GM12878 (cell line): ENCODE measurements around the gene ITGAD. TPM values are rescaled to one million over a fixed set of nuclear protein-coding genes. Genes with fewer than 3 reads are reported as not detected.

Experiments
- ATAC-seq: fragments of 200-7000 bp; cut with Tn5 transposase; 3 replicates; pipeline ENCODE4 v1.9.1; 2020; ENCODE audit warnings: mild to moderate bottlenecking, moderate library complexity
- BruUV-seq: library from RNA; stranded (reverse); fragments of 400-500 nt; replicated peaks from 2 replicates; lab custom pipeline; 2021; lab: Mats Ljungman, UMichigan
- CTCF ChIA-PET: fragments of 300-600 bp; sonication (Branson Sonifier 250); formaldehyde crosslinking; extraction: SDS; loops from one replicate; lab custom pipeline; 2021; ENCODE audit warnings: inconsistent platforms; lab: Yijun Ruan, JAX
- POLR2A ChIA-PET: fragments of 350-600 bp; formaldehyde crosslinking; extraction: SDS; loops from one replicate; lab custom pipeline; 2021; ENCODE audit warnings: inconsistent platforms; lab: Charles Lee
- RAD21 ChIA-PET: fragments of 300-600 bp; sonication (Branson Sonifier 250); formaldehyde crosslinking; loops from one replicate; lab custom pipeline; 2023; ENCODE audit warnings: antibody characterized with exemption; ENCODE audit not compliant: unreplicated experiment; lab: Charles Lee
- SMC1A ChIA-PET: fragments of 300-600 bp; sonication (Branson Sonifier 250); formaldehyde crosslinking; loops from one replicate; lab custom pipeline; 2023; ENCODE audit not compliant: unreplicated experiment, uncharacterized antibody; lab: Charles Lee
- DNase-seq: peaks from one replicate; pipeline ENCODE4 v3.0.0-alpha.2; 2011; ENCODE audit warnings: low read depth, low spot score
- FAIRE-seq: peaks from 3 replicates; lab custom pipeline; 2011; peaks lifted over from hg19 to GRCh38; lab: Jason Lieb, UNC
- H2AFZ ChIP-seq: 2 replicates; pipeline ENCODE4 v1.6.0; 2011; ENCODE audit warnings: low read depth, low read length, control low read depth; ENCODE audit not compliant: control insufficient read depth
- H3K27ac ChIP-seq: 2 replicates; pipeline ENCODE4 v1.5.1; 2011; ENCODE audit warnings: control low read depth; ENCODE audit not compliant: control insufficient read depth, insufficient read depth
- H3K27me3 ChIP-seq, 2 experiments: replicated peaks in 1 of 2; 2 replicates each; pipeline versions ENCODE4 v1.6.0 to v1.6.1; 2011; ENCODE audit warnings: low read length in 1 of 2; ENCODE audit not compliant: control insufficient read depth in 2 of 2, insufficient read depth in 2 of 2
- H3K36me3 ChIP-seq, 2 experiments: 2 replicates each; pipeline ENCODE4 v1.5.1; 2011; ENCODE audit warnings: low read length in 1 of 2; ENCODE audit not compliant: control insufficient read depth in 2 of 2, insufficient read depth in 2 of 2
- H3K4me1 ChIP-seq: 2 replicates; pipeline ENCODE4 v1.6.1; 2011; ENCODE audit warnings: mild to moderate bottlenecking, low read length, moderate library complexity, mixed read lengths; ENCODE audit not compliant: control insufficient read depth, insufficient read depth
- H3K4me2 ChIP-seq: 2 replicates; pipeline ENCODE4 v1.6.0; 2011; ENCODE audit warnings: control low read depth; ENCODE audit not compliant: control insufficient read depth, insufficient read depth
- H3K4me3 ChIP-seq: fragments of 200-600 bp; sonication (generic); 2 replicates; pipeline ENCODE4 v1.5.1; 2016
- H3K79me2 ChIP-seq: 2 replicates; pipeline ENCODE4 v1.6.0; 2011; ENCODE audit warnings: low read length; ENCODE audit not compliant: control insufficient read depth, insufficient read depth
- H3K9ac ChIP-seq: 2 replicates; pipeline ENCODE4 v1.8.0; 2011; ENCODE audit warnings: low read length, control low read depth, mixed read lengths; ENCODE audit not compliant: control insufficient read depth, insufficient read depth
- H3K9me3 ChIP-seq: replicated peaks from 3 replicates; pipeline ENCODE4 v1.5.1; 2011; ENCODE audit warnings: mild to moderate bottlenecking, low read length; ENCODE audit not compliant: control insufficient read depth, insufficient read depth
- H4K20me1 ChIP-seq: 2 replicates; pipeline ENCODE4 v1.6.0; 2011; ENCODE audit not compliant: control insufficient read depth, insufficient read depth
- BHLHE40 ChIP-seq, 2 experiments: fragments of 450-650 bp in 1 of 2; IDR thresholded peaks; 2 replicates each; pipeline ENCODE4 v1.6.1; 2011 to 2017; ENCODE audit warnings: low read depth in 2 of 2, borderline replicate concordance in 1 of 2, improper control_type of control experiment in 1 of 2, low read length in 1 of 2, mild to moderate bottlenecking in 1 of 2
- JUND ChIP-seq: IDR thresholded peaks from 2 replicates; pipeline ENCODE4 v1.6.1; 2012; ENCODE audit warnings: low read depth, mild to moderate bottlenecking, low read length, improper control_type of control experiment, moderate library complexity
- KDM1A ChIP-seq: fragments of 200-600 bp; sonication (generic); IDR thresholded peaks from 2 replicates; pipeline ENCODE4 v1.6.1; 2016; ENCODE audit warnings: borderline replicate concordance
- MYB ChIP-seq: fragments of 150-350 bp; IDR thresholded peaks from 2 replicates; pipeline ENCODE4 v1.6.1; 2014; ENCODE audit warnings: mild to moderate bottlenecking, low read depth, low read length, borderline replicate concordance
- NRF1 ChIP-seq: conservative IDR thresholded peaks from 2 replicates; pipeline ENCODE4 v1.6.1; 2011; ENCODE audit warnings: mild to moderate bottlenecking, low read depth, low read length, improper control_type of control experiment
- RB1 ChIP-seq: fragments of 450-650 bp; formaldehyde crosslinking; IDR thresholded peaks from 2 replicates; pipeline ENCODE4 v1.6.1; 2017; ENCODE audit warnings: mild to moderate bottlenecking, borderline replicate concordance
- RUNX3 ChIP-seq: IDR thresholded peaks from 2 replicates; pipeline ENCODE4 v1.6.1; 2012; ENCODE audit warnings: low read length, inconsistent platforms
- SREBF2 ChIP-seq: IDR thresholded peaks from 2 replicates; pipeline ENCODE4 v1.6.1; 2012; ENCODE audit warnings: mild to moderate bottlenecking, low read length
- ZNF274 ChIP-seq: IDR thresholded peaks from one replicate; pipeline ENCODE4 v1.8.0; 2011; ENCODE audit not compliant: insufficient read length, insufficient read depth
- ZNF687 ChIP-seq: fragments of 450-650 bp; IDR thresholded peaks from 2 replicates; pipeline ENCODE4 v1.6.1; 2017; ENCODE audit warnings: mild to moderate bottlenecking, moderate library complexity
- ZSCAN29 ChIP-seq: fragments of 450-650 bp; IDR thresholded peaks from 2 replicates; pipeline ENCODE4 v1.6.1; 2017; ENCODE audit warnings: mild to moderate bottlenecking, moderate library complexity
- WGBS: methylation state at CpG from one replicate; pipeline ENCODE4 v1.1.6; 2016; ENCODE audit warnings: low lambda C conversion rate; ENCODE audit not compliant: insufficient replicate concordance, insufficient coverage; ENCODE audit errors: missing lambda C conversion rate; 5-methylcytosine and 5-hydroxymethylcytosine counted together
- in situ Hi-C: fragments of 300-500 bp; cut with MboI; formaldehyde crosslinking; loops from 9 replicates; pipeline ENCODE4 v1.14.3; 2018; ENCODE audit warnings: mixed read lengths
- intact Hi-C: fragments of 100-400 bp; cut with micrococcal nuclease; formaldehyde crosslinking; loops from one replicate; pipeline ENCODE4 v1.14.2; 2022; ENCODE audit not compliant: unreplicated experiment
- polyA plus RNA-seq, 11 experiments: library from polyadenylated mRNA; depleted of rRNA in 4 of 11; unstranded in 6 of 11; stranded (reverse) in 5 of 11; fragments of >200 nt; fragmentation: Nextera tagmentation in 4 of 11; fragmentation: Illumina TruSeq in 1 of 11; extraction: Ambion mirVana in 4 of 11; extraction: Trizol in 1 of 11; gene quantifications; 1 replicate in 1 of 11; 2 replicates in 10 of 11; pipeline versions ENCODE4 v1.2.1 to v1.2.3, GENCODE V29; 2011 to 2016; ENCODE audit warnings: inconsistent platforms in 2 of 11, missing spikeins in 2 of 11, low read depth in 1 of 11
- total RNA-seq, 4 experiments: library from RNA; depleted of rRNA in 3 of 4; stranded (reverse); fragments of >200 nt in 3 of 4; fragmentation: Illumina TruSeq in 1 of 4; extraction: Trizol in 1 of 4; gene quantifications; 2 replicates each; pipeline versions ENCODE4 v1.2.1 to v1.2.3, GENCODE V29; 2013 to 2021
- TF ChIP-seq, protein P1 (sequence below): fragments of 450-650 bp; IDR thresholded peaks from 2 replicates; pipeline ENCODE4 v1.6.1; 2018; ENCODE audit warnings: mild to moderate bottlenecking, low read depth, moderate library complexity; ENCODE audit not compliant: partially characterized antibody
- TF ChIP-seq, protein P2 (sequence below): IDR thresholded peaks from 2 replicates; pipeline ENCODE4 v1.6.1; 2012; ENCODE audit warnings: low read depth, low read length, improper control_type of control experiment

Gene ITGAD
- total and polyA plus RNA-seq, 10 of the 15 experiments (the other 5 are each of a cell fraction or from before 2014, with no cell fraction given) = 0.29 to 4.0 (median 1.2) TPM

- peaks cover 3% of the 10 kb centered on the region; the same call in 1 of the 3 replicates for H3K9me3 ChIP-seq
- POLR2A ChIA-PET = no interaction called here
- no peak overlapping the region for H3K4me2 ChIP-seq
- BruUV-seq = no TSS peak
- DNase-seq (no peak), ATAC-seq (no peak), FAIRE-seq (no peak)
- H4K20me1 ChIP-seq = no peaks in the 10 kb centered on the region
- RAD21 ChIA-PET = no interaction called here
- H3K27ac ChIP-seq = no peak overlapping the region
- no peaks in the 10 kb centered on the region for H3K27me3 ChIP-seq
- H2AFZ ChIP-seq = no peak overlapping the region
- no peak overlapping the region for H3K4me3 ChIP-seq
- 35% methylated on average over 11 of the region's 11 CpGs for WGBS
- intact Hi-C loops = no loop called here
- in situ Hi-C loops = no loop called here
- no peaks in the 10 kb centered on the region for H3K4me1 ChIP-seq
- TF ChIP-seq ZSCAN29 = no peak
- no peak for TF ChIP-seq ZNF687
- TF ChIP-seq, protein P1, sequence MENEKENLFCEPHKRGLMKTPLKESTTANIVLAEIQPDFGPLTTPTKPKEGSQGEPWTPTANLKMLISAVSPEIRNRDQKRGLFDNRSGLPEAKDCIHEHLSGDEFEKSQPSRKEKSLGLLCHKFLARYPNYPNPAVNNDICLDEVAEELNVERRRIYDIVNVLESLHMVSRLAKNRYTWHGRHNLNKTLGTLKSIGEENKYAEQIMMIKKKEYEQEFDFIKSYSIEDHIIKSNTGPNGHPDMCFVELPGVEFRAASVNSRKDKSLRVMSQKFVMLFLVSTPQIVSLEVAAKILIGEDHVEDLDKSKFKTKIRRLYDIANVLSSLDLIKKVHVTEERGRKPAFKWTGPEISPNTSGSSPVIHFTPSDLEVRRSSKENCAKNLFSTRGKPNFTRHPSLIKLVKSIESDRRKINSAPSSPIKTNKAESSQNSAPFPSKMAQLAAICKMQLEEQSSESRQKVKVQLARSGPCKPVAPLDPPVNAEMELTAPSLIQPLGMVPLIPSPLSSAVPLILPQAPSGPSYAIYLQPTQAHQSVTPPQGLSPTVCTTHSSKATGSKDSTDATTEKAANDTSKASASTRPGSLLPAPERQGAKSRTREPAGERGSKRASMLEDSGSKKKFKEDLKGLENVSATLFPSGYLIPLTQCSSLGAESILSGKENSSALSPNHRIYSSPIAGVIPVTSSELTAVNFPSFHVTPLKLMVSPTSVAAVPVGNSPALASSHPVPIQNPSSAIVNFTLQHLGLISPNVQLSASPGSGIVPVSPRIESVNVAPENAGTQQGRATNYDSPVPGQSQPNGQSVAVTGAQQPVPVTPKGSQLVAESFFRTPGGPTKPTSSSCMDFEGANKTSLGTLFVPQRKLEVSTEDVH = no peak
- no peak for TF ChIP-seq RB1
- no peak for TF ChIP-seq MYB
- no peak for TF ChIP-seq SREBF2
- no peak for TF ChIP-seq NRF1
- no peak for TF ChIP-seq KDM1A
- no peak for TF ChIP-seq BHLHE40 (IDR thresholded peaks at IDR 0.05; ENCODE audit: borderline replicate concordance in 1 of 2, low read depth in 2 of 2, low read length in 1 of 2)
- TF ChIP-seq ZNF274 = no peak
- no peak for TF ChIP-seq RUNX3
- TF ChIP-seq, protein P2, sequence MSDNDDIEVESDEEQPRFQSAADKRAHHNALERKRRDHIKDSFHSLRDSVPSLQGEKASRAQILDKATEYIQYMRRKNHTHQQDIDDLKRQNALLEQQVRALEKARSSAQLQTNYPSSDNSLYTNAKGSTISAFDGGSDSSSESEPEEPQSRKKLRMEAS = no peak
- TF ChIP-seq JUND = no peak
- H3K9ac ChIP-seq = no peak overlapping the region
- CTCF ChIA-PET = interaction anchor here (0.5 kb wide), 1 partner anchor 29 kb away, joined by 3 read pairs; no protein-coding TSS in a partner anchor
- no peaks in the 10 kb centered on the region for H3K36me3 ChIP-seq
- no peaks in the 10 kb centered on the region for H3K79me2 ChIP-seq
- SMC1A ChIA-PET = no interaction called here
Observed at GRCh38 chr16:31401436-31401835, 8.3 kb downstream of the ITGAD start.
